Stimulated activated CD4-positive, alpha-beta T cell treated with anti-CD3 and anti-CD28 coated beads, Interleukin-12 subunit alpha, Interleukin-12 subunit beta, amount 100 ng/mL, for 24 hours (primary cell): ENCODE measurements around the gene HSPB9.
A peak's percentile ranks its signal among the peaks of the same experiment; 100 is the strongest.
"Not testable (repeated sequence)": the region's sequence is repeated elsewhere in the genome, so short reads cannot be mapped to it uniquely, and the experiment has no call there.

Source experiments
- DNase-seq, 2 experiments: peaks; one replicate each; pipeline ENCODE4 v3.0.0-alpha.2; 2020; ENCODE audit warnings: low read depth in 2 of 2

HSPB9 gene

DNA sequence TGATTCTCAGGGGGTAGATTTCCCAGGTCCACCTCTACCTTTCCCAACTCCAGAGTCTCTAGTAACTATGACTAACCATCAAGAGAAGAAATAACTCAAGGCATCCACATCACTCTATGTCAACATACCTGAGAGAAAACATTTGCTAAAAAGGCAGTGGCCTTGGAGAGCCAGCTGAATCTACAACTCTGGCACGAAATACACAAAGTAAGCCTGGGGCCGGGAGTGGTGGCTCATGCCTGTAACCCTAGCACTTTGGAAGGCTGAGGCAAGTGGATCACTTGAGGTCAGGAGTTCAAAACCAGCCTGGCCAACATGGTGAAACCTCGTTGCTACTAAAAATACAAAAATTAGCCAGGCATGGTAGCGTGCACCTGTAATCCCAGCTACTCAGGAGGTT is 20.5 kb downstream of the HSPB9 start:
- not testable (repeated sequence) for DNase-seq

DNA sequence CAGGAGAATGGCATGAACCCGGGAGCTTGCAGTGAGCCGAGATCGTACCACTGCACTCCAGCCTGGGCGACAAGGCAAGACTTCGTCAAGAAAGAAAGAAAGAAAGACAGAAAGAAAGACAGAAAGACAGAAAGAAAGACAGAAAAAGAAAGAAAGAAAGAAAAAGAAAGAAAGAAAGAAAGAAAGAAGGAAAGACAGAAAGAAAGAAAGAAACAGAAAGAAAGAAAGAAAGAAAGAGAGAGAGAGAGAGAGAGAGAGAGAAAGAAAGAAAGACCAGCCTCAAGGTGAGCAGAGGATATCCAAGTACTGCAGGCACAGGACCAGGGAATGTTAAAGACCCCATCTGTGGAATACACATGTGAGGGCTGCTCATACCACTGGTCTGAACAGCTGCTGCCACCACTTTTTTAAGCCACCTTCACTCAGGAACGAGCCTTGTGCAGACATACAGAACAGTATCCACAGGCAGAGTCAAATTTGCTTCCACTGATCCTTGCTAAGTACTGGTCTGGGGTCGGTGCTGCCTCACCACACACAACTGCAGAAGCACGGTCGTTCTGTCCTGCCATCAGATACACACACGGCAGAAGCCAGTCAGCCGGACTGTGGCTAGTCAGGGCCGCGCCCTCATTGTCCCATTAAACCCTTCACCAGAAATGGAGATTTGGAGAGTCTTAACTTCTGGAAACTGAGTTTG is 24.5 kb downstream of the HSPB9 start:
- no peak for DNase-seq

DNA sequence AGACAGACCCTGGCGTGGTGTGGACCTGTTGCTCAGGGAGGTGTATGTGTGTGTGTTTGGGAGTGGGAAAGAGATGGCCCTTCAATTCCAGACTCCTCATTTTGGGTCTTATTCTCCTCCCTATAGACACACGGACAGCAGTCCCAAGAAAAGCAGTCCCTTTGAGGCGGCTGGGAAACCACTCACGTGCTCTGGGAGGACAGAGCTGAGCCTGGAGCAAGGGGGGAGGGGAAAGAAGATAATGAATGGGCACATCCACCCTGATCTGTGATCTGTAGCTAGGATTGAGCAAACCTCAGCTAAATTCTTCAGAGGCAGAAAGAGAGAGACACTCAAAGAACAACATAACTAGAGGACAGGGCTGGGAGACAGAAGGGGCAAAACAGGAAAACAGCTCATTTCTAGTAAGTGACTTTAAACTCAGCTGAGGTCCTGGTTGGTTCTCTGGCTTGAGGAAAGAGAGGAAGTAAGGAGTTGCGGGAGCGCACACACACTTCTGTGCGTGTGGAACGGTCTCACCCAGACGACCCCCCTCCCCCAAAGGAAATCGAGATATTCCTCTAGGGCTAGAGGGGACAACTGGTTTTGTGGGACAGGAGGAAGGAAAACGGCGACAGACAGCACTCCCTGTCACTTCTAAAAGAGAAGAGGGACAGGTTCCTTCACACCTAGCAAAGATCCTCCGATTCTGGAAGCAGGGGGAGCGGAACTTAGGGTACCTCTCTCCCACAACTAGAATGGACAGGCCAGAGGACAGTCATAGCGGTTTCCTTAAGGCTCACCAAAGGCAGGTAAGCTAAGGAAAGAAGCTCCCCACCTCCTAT is 31.5 kb downstream of the HSPB9 start:
- DNase-seq = no peak

DNA sequence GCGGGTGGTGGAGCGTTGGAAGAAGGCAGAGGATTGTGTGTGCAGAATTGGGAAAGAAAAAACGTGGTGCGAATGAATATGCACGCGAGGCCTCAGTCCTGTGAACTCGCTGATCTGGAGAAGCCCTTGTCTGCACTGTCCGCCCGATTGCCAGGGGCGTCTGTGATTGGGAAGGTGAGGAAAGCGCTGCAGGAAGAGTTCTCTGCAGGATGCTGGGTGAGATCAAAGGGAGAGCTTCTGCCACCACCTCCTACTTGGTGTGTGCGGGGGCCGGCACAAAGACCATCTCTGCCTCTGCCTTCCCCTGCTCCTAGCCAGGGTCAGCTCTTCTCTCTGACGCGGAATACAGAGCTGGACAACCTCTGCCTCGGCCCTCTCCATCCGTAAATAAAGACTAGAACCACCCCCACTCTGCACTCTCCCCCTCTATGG is 33.0 kb downstream of the HSPB9 start:
- DNase-seq = no peak

DNA sequence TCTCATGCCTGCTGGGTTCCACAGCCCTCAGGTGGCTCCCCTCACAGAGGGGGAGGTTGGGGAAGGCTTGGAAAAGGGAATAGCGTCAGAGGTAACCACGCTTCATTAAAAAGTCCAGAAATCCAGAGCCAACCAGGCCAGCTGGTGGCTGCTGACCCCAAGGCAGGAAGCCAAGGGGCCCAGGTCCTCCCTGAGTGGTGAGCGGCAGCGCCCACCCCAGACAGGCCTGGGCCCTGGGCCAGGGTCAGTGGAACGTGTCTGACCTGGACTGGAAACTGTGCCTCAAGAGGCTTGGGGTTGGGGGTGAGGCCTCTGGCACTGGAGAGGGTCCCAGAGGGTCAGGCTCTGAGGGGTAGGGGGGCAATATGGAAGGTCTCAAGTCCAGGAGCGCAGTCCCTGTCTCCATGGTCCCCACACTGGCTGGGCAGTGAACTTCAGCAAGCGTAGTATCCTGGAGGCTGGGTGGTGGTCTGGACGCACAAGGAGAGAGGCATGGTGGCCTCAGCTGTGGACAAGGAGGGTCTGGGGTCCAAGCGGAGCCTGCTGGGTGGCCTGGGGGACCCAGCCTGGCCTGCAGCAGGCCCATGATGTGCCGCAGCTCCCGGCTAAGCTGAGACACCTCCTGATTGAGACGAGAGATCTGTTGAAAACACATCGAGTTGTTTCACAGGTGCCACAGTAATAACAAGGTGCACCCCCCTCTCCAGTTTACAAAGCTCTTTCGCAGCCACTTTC is 37.4 kb downstream of the HSPB9 start:
- no peak for DNase-seq

DNA sequence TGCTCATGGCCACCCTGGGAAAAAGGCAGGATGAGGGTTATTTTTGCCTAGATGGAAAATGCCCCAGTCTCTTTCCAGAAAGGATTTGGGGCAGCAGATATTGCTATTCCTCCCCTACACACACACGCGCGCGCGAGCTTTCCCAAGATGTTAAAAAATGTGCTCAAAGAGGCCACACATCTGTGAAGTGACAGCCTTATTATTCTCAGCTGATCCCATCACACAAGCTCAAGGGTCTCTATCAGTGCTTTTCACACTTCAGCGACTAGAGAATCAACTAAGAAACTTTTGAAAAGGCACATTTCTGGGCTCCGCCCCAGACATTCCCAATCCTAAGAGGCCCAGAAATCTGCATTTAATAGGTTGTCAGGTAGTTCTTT is 37.9 kb downstream of the HSPB9 start:
- DNase-seq = no peak

DNA sequence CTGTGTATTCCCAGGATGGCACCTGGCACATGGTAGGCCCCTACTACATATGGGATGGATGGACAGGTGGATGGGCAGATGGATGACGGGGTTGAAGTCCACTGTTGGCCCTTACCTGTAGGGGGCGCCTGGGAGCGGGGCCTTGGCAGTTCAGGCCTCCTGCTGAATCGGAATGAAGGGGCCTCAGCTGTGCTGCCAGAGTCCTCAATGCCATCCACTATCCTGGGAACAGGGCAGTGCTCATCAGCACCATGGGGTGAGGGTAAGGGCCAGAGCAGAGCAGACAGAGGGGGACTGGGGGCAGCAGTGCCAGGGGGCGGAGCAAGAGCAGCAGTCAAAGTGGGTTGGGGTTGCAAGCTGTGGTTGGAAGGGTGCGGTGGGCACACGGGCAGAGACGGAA is 40.5 kb downstream of the HSPB9 start:
- DNase-seq = peak in 1 of 2 experiments; percentile 46

DNA sequence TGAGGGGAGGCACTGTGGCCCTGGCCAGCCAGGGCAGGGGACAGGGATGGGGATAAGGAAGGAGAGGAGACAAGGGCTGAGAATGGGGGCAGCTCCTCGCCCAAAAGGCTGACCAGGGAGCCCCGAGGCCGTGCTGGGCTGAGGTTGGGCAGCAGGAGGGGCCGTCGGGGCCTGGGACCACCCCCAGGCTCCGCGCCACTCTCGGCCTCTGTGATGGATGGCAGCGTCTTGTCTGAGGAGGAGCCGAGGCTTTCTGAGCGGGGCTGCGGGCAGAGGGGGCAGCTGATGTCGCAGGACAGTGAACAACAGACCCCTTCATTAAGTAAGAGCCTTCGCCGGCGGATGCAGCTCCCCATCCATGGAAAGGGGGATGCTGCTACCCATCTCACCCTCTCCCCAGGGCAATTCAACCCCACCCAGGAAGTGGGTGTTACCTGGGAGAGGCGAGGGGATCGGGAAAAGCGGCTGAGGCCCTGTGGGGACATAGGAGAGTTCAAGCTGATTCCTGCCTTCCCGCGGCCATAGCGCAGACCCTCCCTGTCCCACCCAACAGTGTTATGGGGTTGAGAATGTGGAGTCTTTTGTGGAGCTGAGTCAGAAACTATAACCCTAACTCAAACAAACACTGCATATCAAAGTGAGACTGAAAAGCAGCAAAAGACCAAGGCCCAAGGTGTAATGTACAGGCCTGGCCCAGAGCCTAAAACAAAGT is 41.2 kb downstream of the HSPB9 start:
- no peak for DNase-seq

DNA sequence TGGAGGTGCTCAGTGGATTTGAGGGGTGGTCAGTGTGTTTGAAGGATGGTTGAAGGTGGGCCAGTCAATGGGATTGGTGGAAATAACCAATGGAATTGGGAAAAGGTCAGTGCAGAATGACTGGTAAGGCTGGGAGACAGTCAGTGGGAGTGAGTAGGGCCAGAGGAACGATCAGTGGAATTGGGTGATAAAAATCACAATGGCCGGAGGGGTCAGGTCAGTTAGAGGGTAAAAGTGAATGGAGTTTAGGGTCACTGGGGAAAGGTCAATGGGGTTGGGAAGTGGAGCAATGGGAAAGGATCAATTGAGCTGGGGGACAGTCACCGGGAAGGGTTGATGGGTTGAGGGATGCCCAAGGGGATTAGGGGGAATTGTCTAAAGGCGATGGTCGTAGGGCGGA is 43.1 kb downstream of the HSPB9 start:
- DNase-seq = no peak

DNA sequence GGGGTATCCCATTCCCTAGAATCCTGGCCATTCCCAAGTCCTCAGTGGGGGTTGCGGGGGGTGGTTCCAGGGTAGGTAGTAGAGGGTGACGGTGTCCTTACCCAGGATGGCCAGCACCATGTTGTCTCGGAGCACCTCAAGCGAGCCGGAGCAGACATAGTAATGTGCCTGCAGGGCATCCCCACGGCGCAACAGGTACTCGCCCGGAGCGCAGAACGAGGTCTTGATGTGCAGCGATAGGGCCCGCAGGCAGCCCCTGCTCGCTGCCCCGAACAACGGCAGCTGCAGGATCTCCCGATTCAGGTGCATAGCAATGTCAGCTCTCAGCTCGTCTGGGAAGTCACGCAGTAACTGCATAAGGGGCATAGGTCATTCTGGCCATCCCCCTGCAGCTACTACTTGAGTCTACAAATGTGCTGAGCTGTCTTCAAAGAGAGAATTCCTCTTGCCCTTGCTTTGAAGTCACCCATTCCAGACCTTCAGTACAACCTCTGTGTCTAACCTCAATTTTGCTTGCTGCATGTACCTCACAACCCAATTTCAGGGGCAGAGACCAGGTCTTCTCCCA is 43.7 kb downstream of the HSPB9 start:
- no peak for DNase-seq

DNA sequence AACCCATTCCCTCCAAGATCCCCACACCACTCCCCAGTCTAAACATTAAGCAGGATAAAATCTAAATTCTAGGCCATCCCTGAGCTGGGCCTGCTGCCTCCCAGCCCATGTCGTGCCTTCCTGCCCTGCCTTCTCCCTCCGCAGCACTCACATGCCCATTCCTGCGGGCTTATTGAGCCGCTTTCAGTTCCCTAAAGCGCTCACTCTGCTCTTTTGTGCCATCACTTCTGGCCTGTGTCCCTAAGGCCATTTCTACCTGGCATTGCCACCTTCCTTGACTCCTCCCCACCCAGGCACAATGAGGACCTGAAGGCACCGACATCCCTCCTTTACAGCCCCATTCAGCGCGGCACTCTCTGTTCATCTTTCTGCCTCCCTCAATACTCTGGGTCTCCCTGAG is 45.2 kb downstream of the HSPB9 start:
- no peak for DNase-seq

DNA sequence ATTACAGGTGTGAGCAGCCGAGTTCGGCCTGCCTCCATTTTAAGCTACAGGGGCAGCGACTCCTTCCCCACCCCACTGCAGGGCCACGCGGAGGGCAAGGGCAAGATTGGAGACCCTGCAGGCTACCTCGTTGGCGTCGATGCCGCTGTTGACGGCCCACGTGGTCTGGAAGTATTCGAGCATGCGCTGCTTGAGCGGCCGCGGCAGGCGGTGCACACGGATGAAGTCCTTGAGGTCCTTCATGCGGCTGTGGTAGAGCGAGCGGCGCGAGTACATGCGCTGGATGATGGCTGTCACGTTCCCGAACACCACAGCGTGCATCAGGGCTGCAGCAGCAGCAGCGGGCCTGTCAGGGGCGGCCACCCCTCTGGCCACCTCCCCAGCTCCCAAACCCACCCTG is 46.7 kb downstream of the HSPB9 start:
- DNase-seq = no peak

DNA sequence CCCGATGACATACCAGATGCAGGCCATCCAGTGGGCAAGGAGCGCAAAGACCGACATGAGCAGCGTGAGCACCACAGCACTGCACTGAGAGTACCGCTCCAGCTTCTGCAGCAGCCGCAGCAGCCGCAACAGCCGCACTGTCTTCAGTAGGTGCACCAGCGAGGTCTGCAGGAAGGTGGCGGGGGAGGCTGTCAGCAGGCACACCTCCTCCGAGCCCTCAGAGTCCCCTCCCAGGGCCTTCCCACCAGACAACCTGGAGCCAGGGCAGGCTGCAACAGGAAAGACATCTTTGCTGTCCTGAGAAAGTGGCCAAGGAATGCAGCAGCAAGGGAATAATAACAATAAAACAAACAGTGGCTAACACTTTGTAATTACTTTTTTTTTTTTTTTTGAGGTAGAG is 49.2 kb downstream of the HSPB9 start:
- DNase-seq = no peak
